Measurements from ENCODE around the gene RASGEF1B.
"Not testable (repeated sequence)": the region's sequence is repeated elsewhere in the genome, so short reads cannot be mapped to it uniquely, and the experiment has no call there.

The RASGEF1B gene

DNA sequence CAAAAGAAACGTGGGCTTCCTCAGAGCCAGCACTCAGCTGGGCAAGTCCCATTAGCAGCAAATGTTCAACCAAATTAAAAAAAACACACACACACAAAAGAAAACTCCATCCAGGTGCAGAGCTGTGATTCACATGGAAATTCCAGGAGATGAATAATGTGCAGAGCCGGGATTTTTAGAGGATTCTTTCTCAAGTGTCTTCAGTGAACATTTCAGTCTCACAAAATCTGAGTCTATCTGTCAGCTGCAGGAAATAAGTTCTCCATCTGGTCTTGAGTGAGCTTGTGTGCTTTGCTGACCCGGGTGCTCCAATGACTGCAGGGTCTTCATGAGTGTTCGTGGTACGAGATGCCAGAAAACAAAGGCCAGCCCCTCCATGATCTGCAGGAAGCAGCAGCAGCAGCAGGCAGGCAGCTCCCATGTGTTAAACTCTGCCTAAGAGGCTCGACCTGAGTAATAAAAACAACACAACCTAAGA is 44.3 kb downstream of the RASGEF1B start:
- peak; percentile 63 for DNase-seq

DNA sequence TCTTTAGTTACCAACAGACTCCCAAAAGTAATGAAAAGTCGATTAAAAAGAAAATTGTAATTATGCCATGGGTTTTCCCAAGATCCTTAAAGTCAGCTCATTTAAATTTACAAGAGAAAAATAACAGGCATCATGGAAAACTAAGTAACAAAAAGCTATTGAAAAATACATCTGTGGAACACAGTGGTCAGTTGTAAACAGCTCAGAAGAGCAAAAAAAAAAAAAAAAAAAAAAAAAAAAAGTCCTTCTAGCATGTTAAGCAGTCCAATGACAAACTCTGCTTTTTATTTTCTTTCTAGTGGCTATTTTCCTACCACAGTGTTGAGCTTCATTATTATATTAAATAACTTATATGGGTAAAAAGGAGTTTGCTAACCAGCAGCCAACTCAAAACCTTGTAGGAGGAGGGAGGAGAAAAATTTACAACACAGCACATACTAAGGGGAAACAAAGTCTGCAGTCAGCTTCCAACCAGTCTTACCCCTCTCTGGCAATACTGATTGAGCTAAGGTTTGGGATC is 44.9 kb downstream of the RASGEF1B start:
- DNase-seq: no peak

GRCh38 chr4:81424816-81425755 is 46.6 kb downstream of the RASGEF1B start:
- DNase-seq: no peak

DNA sequence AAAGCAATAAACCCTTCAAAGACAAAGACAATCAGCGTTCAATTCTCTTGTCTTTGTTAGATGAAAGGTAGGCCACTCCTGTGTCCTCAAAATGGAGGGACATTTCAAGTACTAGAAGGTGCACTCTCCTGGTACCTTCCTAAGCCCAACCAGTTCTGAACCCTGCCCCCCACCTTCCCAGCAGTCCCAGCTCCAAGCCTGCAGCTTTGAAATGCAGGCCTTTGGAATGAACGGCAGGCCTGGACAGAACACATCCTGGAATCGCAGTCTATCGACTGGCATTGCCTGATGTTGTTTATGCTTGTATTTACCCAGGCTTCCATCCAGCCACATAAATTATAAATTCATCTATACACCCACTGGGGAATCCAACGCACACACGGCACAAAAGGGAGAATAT is 47.4 kb downstream of the RASGEF1B start:
- DNase-seq: no peak

- no peak for DNase-seq
Observed at GRCh38 chr4:81422595-81422994, 49.1 kb downstream of the RASGEF1B start.

- no peak for DNase-seq
Observed at GRCh38 chr4:81421346-81422218, 50.1 kb downstream of the RASGEF1B start.

- no peak for DNase-seq
Observed at GRCh38 chr4:81418572-81418971, 53.1 kb downstream of the RASGEF1B start.

DNA sequence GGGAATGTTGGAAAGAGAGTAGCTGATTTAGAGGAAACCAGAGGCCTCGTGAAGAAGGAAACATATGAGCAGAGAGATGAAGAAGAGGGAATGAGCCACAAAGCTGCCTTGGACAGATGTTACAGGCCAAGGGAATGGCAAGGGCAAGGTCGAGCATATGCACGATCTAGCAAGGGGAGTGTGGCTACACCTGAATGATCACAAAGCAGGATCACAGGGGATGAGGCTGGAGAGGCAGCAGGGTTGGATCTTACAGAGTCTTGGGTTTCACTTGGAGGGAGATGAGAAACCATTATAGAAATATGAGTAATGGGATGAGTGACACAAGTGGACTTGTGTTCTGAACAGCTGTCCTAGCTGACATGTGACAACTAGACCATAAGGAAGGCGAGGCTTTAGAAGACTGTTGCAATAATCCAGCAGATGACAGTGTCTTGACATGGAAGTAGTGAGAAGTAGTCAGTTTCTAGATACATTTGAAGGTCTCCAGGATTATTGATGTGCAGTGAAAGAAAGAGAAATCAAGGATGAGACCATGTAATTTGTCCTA is 58.7 kb downstream of the RASGEF1B start:
- DNase-seq: no peak

DNA sequence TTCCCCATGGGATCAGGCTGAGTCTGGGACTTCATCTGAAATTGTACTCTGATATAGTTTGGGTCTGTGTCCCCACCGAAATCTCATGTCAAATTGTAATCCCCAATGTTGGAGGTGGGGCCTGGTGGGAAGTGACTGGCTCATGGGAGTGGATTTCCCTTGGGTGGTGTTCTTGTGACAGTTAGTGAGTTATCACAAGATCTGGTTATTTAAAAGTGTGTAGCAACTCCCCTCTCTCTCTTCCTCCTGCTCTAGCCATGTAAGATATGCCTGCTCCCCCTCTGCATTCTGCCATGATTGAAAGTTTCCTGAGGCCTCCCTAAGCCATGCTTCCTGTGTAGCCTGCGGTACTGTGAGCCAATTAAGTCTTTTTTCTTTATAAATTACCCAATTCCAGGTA is 61.0 kb downstream of the RASGEF1B start:
- no peak for DNase-seq

DNA sequence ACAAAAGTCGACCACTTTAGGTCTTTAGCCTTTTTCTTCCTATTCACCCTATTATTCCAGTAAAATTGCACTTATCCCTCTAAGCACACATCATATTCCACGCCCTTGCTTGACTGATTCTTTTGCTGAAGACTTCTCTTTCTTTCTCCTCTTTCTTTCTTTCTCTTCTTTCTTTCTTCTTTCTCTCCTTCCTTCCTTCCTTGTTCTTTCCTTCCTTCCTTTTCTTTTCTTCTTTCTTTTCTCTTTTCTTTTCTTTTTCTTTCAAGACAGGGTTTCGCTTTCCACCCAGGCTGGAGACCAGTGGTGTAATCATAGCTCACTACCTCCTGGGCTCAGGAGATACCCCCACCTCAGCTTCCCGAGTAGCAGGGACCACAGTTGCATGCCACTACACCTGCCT is 61.9 kb downstream of the RASGEF1B start:
- no peak for DNase-seq

DNA sequence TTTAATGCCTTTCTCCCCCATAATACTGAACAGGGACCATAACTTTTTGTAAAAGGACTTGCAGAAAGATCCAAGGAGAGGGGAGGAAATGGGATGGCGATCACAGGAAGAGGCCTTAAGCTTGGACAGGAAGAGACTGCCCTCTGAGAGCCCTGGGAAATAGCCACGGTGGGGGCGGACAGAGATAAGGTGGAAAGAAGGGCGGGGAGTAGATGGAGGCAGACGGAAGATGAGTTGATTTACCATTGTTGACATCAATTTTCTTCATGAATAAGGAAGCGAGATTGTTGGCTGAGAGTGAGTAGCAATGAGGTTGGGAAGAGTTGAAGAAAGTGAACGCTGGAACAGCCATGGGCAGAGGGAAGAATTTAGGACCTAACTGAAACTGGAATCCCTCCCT is 63.4 kb downstream of the RASGEF1B start:
- no peak for DNase-seq

GRCh38 chr4:81407726-81408125 is 64.0 kb downstream of the RASGEF1B start:
- DNase-seq: no peak

DNA sequence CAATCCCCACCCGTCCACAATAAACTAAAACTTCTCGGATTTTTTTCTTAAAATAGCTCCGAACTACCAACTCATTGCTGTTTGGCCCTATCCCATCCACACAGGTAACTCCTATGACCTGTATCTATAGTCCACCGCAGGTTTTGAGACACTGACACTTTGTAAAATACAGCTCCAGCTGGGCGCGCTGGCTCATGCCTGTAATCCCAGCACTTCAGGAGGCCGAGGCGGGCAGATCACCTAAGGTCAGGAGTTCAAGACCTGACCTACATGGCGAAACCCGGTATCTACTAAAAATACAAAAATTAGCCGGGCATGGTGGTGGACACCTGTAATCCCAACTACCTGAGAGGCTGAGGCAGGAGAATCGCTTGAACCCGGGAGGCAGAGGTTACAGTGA is 65.2 kb downstream of the RASGEF1B start:
- DNase-seq: not testable (repeated sequence)

DNA sequence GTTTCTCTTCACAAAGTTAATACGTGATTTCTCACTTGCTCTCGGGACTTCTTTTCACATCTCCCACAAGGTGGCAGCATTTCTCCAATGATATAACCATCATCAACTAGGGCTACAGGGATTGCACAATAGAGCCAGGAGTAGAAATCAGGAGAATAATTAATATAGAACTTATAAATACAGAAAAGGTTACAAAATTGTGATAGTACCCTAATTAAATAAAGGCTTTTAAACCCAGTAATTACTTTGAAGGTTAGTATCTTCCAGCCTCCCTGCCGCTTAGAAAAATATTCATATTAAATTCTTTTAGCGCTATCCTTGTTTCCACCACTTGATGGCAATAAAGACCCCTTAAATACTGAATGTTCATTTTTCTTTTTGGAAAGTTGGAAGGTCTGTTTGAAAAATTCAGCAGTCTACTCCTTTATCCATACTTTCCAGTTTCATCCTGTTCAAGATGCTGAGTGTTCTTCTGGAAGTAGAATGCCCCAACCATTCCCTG is 65.8 kb downstream of the RASGEF1B start:
- peak; percentile 81 for DNase-seq

GRCh38 chr4:81404741-81405140 is 67.0 kb downstream of the RASGEF1B start:
- no peak for DNase-seq

- DNase-seq: no peak
Observed at GRCh38 chr4:81404294-81404693, 67.4 kb downstream of the RASGEF1B start.

DNA sequence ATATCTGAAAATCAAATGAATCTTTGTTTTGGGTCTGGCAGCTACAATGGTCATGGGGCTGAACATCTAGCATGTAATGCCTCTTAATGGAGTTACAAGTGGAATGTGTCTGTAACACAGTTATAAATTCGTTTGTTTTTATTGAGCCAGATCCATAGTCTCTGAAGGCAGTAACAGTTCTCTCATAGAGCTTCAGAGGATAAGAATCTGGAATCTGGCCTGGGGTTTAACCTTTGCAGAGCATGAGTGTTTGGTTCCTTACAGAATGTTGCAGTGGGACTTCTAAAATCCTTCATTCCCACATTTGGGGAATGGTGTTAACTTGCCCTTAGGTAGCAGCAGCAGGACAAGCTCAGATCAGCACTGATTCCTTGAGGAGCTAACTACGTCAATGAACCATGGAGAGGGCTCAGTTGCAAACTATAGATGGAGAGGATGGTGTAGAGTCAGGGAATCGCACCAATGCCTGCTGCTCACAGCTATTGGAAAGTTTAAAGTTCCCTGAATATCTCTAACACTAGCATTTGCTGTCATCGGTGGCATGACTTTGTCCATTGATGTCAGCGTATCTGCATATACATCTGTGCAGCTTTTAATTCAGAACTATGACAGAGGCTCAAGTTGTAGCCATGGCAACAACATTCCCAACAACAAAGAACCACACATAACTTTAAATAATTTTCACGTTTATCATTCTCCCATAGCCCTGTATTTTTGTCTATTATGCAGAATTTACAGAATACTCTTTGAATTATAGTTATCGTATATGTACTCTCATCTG is 72.2 kb downstream of the RASGEF1B start:
- no peak for DNase-seq

- no peak for DNase-seq
Observed at GRCh38 chr4:81398379-81398778, 73.3 kb downstream of the RASGEF1B start.

DNA sequence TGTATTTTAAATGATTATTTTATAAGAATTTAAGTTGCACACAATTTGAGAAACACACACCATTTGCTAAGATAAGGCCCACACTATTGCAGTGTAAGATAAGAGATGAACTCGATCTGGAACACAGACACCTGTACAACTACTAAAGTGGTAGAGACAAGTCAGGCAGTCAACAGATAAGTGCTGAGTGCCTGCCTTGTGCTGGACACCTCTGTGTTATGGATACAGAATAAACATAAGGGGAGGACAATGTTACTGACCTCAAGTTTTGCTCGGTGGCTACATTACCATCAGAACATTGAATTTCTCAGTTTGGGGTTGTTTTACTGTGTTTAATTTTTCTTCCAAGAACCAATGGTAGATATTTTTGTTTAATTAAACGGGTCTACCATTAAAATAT is 74.1 kb downstream of the RASGEF1B start:
- no peak for DNase-seq

GRCh38 chr4:81395239-81395638 is 76.5 kb downstream of the RASGEF1B start:
- DNase-seq: no peak

- DNase-seq: no peak
Observed at GRCh38 chr4:81392164-81392563, 79.5 kb downstream of the RASGEF1B start.

GRCh38 chr4:81389720-81390119 is 82.0 kb downstream of the RASGEF1B start:
- no peak for DNase-seq

Measured in kidney glomerular epithelial cell (primary cell).